ENCODE measurements around the gene LIN28A. TPM values are rescaled to one million over a fixed set of nuclear protein-coding genes. Genes with fewer than 3 reads are reported as not detected.
A peak's percentile ranks its signal among the peaks of the same experiment; 100 is the strongest.

The LIN28A gene
- total and polyA plus RNA-seq, 2 experiments from 2014 or later, result 604 to 1,571 TPM

- Histone ChIP-seq H2AFZ (no peak overlapping the region), H3K4me3 (no peak overlapping the region), H3K36me3 (ENCODE audit: insufficient read depth) (no peaks in the 10 kb centered on the region), H3K79me2 (replicated peaks; ENCODE audit: insufficient read depth) (no peaks in the 10 kb centered on the region), H3K9me2 (ENCODE audit: insufficient read depth) (no peaks in the 10 kb centered on the region), H3K27ac (ENCODE audit: low read depth) (no peak overlapping the region), H3K4me2 (no peak overlapping the region), H3K27me3 (ENCODE audit: insufficient read depth) (no peaks in the 10 kb centered on the region), H3K4me1 (ENCODE audit: insufficient read depth) (peaks cover 10% of the 10 kb centered on the region), H3F3A (replicated peaks; ENCODE audit: low read depth) (peaks cover 5% of the 10 kb centered on the region), H4K20me1 (replicated peaks; ENCODE audit: insufficient read depth) (peaks cover 2% of the 10 kb centered on the region; the same call in 1 of the 2 replicates)
- Mint-ChIP-seq H3K4me3 (no peak overlapping the region), H3K27me3 (ENCODE audit: insufficient read depth, low read depth, poor library complexity) (peaks cover 18% of the 10 kb centered on the region), H3K4me1 (peaks cover 15% of the 10 kb centered on the region), H3K9me3 (no peaks in the 10 kb centered on the region; the same call in 2 of the 3 replicates), H3K27ac (no peak overlapping the region), H3K36me3 (ENCODE audit: low read depth) (no peaks in the 10 kb centered on the region)
- TF ChIP-seq STAT1 (IDR thresholded peaks at IDR 0.05; ENCODE audit: unreplicated experiment), result no peak
- TF ChIP-seq NANOG (IDR thresholded peaks at IDR 0.05; ENCODE audit: borderline replicate concordance), result no peak
- no peak for TF ChIP-seq POLR2AphosphoS5 (IDR thresholded peaks at IDR 0.05; ENCODE audit: low read depth)
- TF ChIP-seq EZH2phosphoT487 (IDR thresholded peaks at IDR 0.05; ENCODE audit: unreplicated experiment), result no peak
- TF ChIP-seq CTCF (conservative IDR thresholded peaks at IDR 0.05; ENCODE audit: low read depth in 2 of 2), result no peak
- TF ChIP-seq EZH2 (IDR thresholded peaks at IDR 0.05; ENCODE audit: low read depth, unreplicated experiment), result no peak
- ATAC-seq, result no peak
- DNase-seq (ENCODE audit: low spot score), result no peak
These were observed 5.2 kb upstream of the LIN28A start for GRCh38 chr1:26405281-26405915.

- ATAC-seq (peak; percentile 15), DNase-seq (ENCODE audit: low spot score) (peak; percentile 95)
- Histone ChIP-seq H3K36me3 (ENCODE audit: insufficient read depth) (peaks cover 7% of the 10 kb centered on the region; the same call in 1 of the 2 replicates), H3K27ac (ENCODE audit: low read depth) (peak overlapping the region; percentile 100), H2AFZ (no peak overlapping the region), H3K9me2 (ENCODE audit: insufficient read depth) (no peaks in the 10 kb centered on the region), H3K4me2 (peak overlapping the region; percentile 84), H3K4me1 (ENCODE audit: insufficient read depth) (peaks cover 20% of the 10 kb centered on the region), H3F3A (replicated peaks; ENCODE audit: low read depth) (peaks cover 26% of the 10 kb centered on the region), H3K27me3 (ENCODE audit: insufficient read depth) (no peaks in the 10 kb centered on the region), H3K4me3 (peak overlapping the region; percentile 96), H4K20me1 (replicated peaks; ENCODE audit: insufficient read depth) (peaks cover 12% of the 10 kb centered on the region), H3K79me2 (replicated peaks; ENCODE audit: insufficient read depth) (peaks cover 31% of the 10 kb centered on the region)
- Mint-ChIP-seq H3K4me1 (peaks cover 24% of the 10 kb centered on the region), H3K36me3 (ENCODE audit: low read depth) (peaks cover 30% of the 10 kb centered on the region), H3K27ac (no peak overlapping the region), H3K4me3 (peak overlapping the region; percentile 99), H3K27me3 (ENCODE audit: insufficient read depth, low read depth, poor library complexity) (peaks cover 37% of the 10 kb centered on the region), H3K9me3 (peaks cover 4% of the 10 kb centered on the region; the same call in 1 of the 3 replicates)
- TF ChIP-seq REST (IDR thresholded peaks at IDR 0.05; ENCODE audit: unreplicated experiment), result peak; percentile 100
- peak; percentile 52 for TF ChIP-seq ZNF331 (CRISPR knock-in tag; IDR thresholded peaks at IDR 0.05; ENCODE audit: low read depth)
- no peak for TF ChIP-seq ETS1 (IDR thresholded peaks at IDR 0.05)
- TF ChIP-seq STAT1 (IDR thresholded peaks at IDR 0.05; ENCODE audit: unreplicated experiment), result no peak
- no peak for TF ChIP-seq CTCF (conservative IDR thresholded peaks at IDR 0.05; ENCODE audit: low read depth in 2 of 2)
- TF ChIP-seq NANOG (IDR thresholded peaks at IDR 0.05; ENCODE audit: borderline replicate concordance), result no peak
- peak; percentile 80; the same call in 1 of the 2 replicates for TF ChIP-seq ZNF114 (CRISPR knock-in tag; IDR thresholded peaks at IDR 0.05)
These were observed 2.0 kb upstream of the LIN28A start for GRCh38 chr1:26408604-26409003.

All from GM23338 (cell line).